Nephron (organoid): ENCODE results near the gene LRG1.

ENCODE experiments used
- H3K27ac Mint-ChIP-seq, 3 experiments: 2 replicates each; pipeline ENCODE4 v1.8.0; 2020; ENCODE audit warnings: mixed read lengths in 3 of 3, mild to moderate bottlenecking in 2 of 3, moderate library complexity in 1 of 3
- H3K27me3 Mint-ChIP-seq: 2 replicates; pipeline ENCODE4 v1.8.0; 2021; ENCODE audit warnings: low read depth, mild to moderate bottlenecking, moderate library complexity, mixed read lengths
- H3K36me3 Mint-ChIP-seq: 2 replicates; pipeline ENCODE4 v1.8.0; 2020; ENCODE audit warnings: low read depth, mixed read lengths
- H3K4me1 Mint-ChIP-seq: 2 replicates; pipeline ENCODE4 v1.8.0; 2020; ENCODE audit warnings: mixed read lengths
- H3K4me3 Mint-ChIP-seq, 3 experiments: 2 replicates each; pipeline ENCODE4 v1.8.0; 2020; ENCODE audit warnings: mild to moderate bottlenecking in 3 of 3, mixed read lengths in 3 of 3, moderate library complexity in 2 of 3
- H3K9me3 Mint-ChIP-seq: 2 replicates; pipeline ENCODE4 v1.8.0; 2020; ENCODE audit warnings: mixed read lengths
- TF ChIP-seq, protein P1 (sequence below), 3 experiments: fragments of 200-600 bp; sonication (generic); IDR thresholded peaks; one replicate each; pipeline ENCODE4 v1.5.0; 2021; ENCODE audit warnings: antibody characterized with exemption in 3 of 3; ENCODE audit not compliant: unreplicated experiment in 3 of 3

LRG1 gene

DNA sequence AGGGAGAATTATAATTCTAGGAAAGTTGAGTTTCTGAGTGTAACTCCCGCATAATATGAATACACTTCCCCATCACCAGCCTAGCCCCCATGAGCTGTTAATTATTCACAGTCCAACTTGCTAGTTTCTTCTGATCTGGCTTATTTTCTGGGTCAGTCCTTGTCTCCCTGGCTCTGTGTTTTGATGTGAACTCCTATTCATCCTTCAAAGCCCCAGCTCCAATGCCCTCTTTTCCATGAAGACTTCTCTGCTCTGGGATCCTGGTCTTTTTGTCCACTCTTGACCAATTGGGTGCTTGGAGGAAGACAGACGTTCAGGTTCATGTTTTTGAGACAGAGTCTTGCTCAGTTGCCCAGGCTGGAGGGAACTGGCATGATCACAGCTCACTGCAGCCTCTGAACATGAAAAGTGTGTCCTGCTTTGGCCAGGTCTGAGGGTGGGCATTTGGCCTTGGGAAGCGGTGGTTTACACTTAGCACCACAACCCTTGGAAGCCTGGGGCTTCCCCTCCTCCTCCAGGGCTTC lies 605 bp downstream of the LRG1 start:
- TF ChIP-seq, protein P1, sequence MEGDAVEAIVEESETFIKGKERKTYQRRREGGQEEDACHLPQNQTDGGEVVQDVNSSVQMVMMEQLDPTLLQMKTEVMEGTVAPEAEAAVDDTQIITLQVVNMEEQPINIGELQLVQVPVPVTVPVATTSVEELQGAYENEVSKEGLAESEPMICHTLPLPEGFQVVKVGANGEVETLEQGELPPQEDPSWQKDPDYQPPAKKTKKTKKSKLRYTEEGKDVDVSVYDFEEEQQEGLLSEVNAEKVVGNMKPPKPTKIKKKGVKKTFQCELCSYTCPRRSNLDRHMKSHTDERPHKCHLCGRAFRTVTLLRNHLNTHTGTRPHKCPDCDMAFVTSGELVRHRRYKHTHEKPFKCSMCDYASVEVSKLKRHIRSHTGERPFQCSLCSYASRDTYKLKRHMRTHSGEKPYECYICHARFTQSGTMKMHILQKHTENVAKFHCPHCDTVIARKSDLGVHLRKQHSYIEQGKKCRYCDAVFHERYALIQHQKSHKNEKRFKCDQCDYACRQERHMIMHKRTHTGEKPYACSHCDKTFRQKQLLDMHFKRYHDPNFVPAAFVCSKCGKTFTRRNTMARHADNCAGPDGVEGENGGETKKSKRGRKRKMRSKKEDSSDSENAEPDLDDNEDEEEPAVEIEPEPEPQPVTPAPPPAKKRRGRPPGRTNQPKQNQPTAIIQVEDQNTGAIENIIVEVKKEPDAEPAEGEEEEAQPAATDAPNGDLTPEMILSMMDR (IDR thresholded peaks at IDR 0.05; ENCODE audit: unreplicated experiment in 3 of 3), result no peak
- Mint-ChIP-seq H3K27me3 (peaks cover 14% of the 10 kb centered on the region), H3K36me3 (no peaks in the 10 kb centered on the region), H3K4me3 (no peak overlapping the region), H3K4me1 (peaks cover 8% of the 10 kb centered on the region), H3K27ac (no peak overlapping the region), H3K9me3 (no peaks in the 10 kb centered on the region)

DNA sequence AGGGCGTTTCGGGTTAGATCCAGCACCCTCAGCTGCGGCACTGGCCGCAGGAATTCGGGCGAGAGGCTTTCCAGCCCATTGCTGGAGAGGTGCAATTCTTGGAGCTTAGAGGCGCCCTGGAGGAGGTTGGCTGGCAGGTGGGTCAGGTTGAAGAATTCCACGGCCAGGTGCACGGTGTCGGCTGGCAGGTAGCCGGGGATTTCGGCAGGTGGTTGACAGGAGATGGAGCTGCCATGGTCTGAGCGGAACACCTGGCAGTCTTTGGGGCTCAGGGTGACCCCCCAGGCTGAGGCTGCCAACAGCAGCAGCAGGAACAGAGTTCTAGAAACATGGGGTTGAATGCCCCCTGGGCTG lies 1.3 kb downstream of the LRG1 start:
- TF ChIP-seq, protein P1 (IDR thresholded peaks at IDR 0.05; ENCODE audit: unreplicated experiment in 3 of 3), result no peak
- Mint-ChIP-seq H3K36me3 (no peaks in the 10 kb centered on the region), H3K27ac (no peak overlapping the region), H3K4me1 (peaks cover 8% of the 10 kb centered on the region), H3K9me3 (no peaks in the 10 kb centered on the region), H3K27me3 (peaks cover 15% of the 10 kb centered on the region), H3K4me3 (no peak overlapping the region)

DNA sequence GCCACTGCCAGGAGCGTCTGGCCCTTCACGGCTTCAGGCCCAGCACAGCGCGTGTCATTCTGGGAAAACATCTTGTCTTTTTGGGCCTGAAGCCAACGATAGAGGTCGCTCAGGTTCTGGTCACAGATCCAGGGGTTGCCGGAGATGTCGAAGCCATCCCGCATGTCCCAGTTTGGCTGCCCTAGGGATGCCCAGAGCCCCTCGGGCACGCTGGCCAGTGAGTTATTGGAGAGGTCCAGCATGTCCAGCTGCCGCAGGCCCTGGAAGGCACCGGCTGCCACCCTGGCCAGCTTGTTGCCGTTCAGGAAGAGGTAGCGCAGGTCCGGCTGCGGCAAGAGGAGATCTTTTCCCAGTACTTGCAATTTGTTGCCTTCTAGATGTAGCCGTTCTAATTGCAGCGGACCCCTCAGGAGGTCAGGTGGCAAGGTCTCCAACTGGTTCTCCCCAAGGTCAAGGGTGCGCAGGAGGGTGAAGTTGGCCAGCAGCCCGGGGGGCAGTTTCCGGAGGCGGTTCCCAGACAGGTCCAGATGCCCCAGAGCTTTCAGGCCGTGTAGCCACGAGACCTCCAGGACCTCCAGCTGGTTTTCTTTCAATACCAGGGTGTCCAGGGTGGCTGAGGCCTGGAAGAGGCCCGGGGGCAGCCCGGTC lies 1.8 kb downstream of the LRG1 start:
- Mint-ChIP-seq H3K4me3 (no peak overlapping the region), H3K27ac (no peak overlapping the region), H3K27me3 (peaks cover 20% of the 10 kb centered on the region), H3K4me1 (peaks cover 8% of the 10 kb centered on the region), H3K9me3 (no peaks in the 10 kb centered on the region), H3K36me3 (no peaks in the 10 kb centered on the region)
- TF ChIP-seq, protein P1 (IDR thresholded peaks at IDR 0.05; ENCODE audit: unreplicated experiment in 3 of 3), result no peak

DNA sequence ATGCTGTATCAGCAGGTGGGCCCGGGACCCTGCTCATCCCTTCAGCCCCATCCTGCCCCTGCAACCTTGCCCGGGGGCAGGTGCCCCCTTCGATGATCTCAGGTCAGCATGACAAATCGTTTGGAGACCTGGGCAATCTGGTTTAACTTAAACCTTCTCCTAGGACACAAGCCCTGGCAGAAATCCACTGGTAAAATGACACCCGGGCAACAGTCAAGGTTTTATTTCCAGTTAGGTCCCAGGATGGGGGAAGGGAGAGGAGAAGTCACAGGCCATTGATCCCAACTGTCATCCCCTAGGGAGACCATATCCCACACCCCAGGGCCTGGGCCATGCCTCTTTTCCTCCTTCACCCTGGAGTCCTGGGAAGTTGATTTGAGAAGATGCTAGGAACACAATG lies 3.0 kb downstream of the LRG1 start:
- Mint-ChIP-seq H3K4me1 (peaks cover 8% of the 10 kb centered on the region), H3K27ac (peak overlapping the region in 1 of 3 experiments; percentile 28), H3K9me3 (no peaks in the 10 kb centered on the region), H3K27me3 (peaks cover 21% of the 10 kb centered on the region), H3K4me3 (peak overlapping the region in 1 of 3 experiments; percentile 5), H3K36me3 (no peaks in the 10 kb centered on the region)
- TF ChIP-seq, protein P1 (IDR thresholded peaks at IDR 0.05; ENCODE audit: unreplicated experiment in 3 of 3), result no peak

DNA sequence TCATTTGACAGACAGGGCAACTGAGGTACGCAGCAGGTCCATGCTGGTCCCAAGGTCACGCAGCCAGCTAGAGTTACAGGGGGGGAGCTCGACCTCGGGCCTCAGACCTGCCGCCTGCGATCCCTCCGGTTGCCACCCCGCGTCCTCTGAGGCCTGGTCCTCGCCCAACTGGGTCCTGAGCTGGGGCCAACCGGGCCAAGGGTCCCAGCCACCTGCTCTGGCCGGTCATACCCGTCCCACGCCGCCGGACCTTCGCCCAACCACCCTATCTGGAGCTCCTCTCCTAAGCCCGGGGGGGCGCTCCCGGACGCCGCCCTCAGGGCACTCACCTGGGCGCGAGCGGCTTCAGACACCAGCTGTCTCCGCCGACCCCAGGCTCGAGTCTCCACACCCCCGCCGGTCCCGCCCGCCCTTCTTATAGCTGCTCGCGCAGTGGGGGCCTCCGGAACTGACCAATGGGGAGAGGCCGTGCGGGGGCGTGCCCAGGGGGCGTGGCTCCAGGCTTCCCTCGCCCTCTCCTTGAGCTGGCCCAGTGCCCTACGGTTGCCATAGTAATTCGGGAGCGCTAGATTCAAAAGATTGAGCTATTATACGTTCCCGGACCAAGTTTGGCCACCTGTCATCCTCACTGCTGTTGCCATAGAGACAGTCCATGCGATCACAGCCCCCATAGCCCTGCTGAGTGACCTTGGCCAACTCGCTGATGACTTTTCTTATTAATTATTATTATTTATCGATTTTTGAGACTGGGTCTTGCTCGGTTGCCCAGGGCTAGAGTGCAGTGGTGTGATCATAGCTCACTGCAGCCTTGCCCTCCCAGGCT lies 4.8 kb downstream of the LRG1 start, which contains the start of gene PLIN5:
Gene PLIN5 (minus strand): TSS at position 389 of the 823 bp plus-strand sequence. CDS start 1,150 bp downstream, outside the sequence.
- no peaks in the 10 kb centered on the region for H3K36me3 Mint-ChIP-seq
- peaks cover 24% of the 10 kb centered on the region for H3K27me3 Mint-ChIP-seq
- TF ChIP-seq, protein P1 (IDR thresholded peaks at IDR 0.05; ENCODE audit: unreplicated experiment in 3 of 3), result no peak
- H3K4me1 Mint-ChIP-seq, result peaks cover 8% of the 10 kb centered on the region
- H3K9me3 Mint-ChIP-seq, result no peaks in the 10 kb centered on the region
- peak within 1 kb of the TSS in 2 of 3 experiments; percentile 32 to 64 for H3K4me3 Mint-ChIP-seq
- H3K27ac Mint-ChIP-seq, result no peak within 1 kb of the TSS
